NCI-H510A treated with DMSO at 0.1 percent for 48 hours (cell line): Measurements from ENCODE around the gene PGAM2.

ENCODE experiments used
- DNase-seq: peaks from one replicate; lab custom pipeline; 2025; lab: John Stamatoyannopoulos, UW

Gene PGAM2

GRCh38 chr7:44082541-44083207 lies 17.3 kb upstream of the PGAM2 start:
- peak; percentile 97 for DNase-seq

- no peak for DNase-seq
Observed at GRCh38 chr7:44081266-44081748, 15.9 kb upstream of the PGAM2 start.

GRCh38 chr7:44080686-44081265 lies 15.4 kb upstream of the PGAM2 start:
- DNase-seq: no peak

- no peak for DNase-seq
Observed at GRCh38 chr7:44080118-44080517, 14.8 kb upstream of the PGAM2 start.

GRCh38 chr7:44079331-44080021 lies 14.1 kb upstream of the PGAM2 start:
- no peak for DNase-seq

GRCh38 chr7:44078521-44078920 lies 13.2 kb upstream of the PGAM2 start:
- DNase-seq: no peak

GRCh38 chr7:44077681-44078091 lies 12.3 kb upstream of the PGAM2 start:
- DNase-seq: no peak

- DNase-seq: no peak
Observed at GRCh38 chr7:44077061-44077460, 11.7 kb upstream of the PGAM2 start.

- no peak for DNase-seq
Observed at GRCh38 chr7:44076101-44076895, 10.9 kb upstream of the PGAM2 start.

GRCh38 chr7:44075296-44076075 lies 10.1 kb upstream of the PGAM2 start:
- DNase-seq: no peak

- DNase-seq: no peak
Observed at GRCh38 chr7:44074349-44074695, 9.0 kb upstream of the PGAM2 start.

- DNase-seq: no peak
Observed at GRCh38 chr7:44073664-44074348, 8.4 kb upstream of the PGAM2 start.

- DNase-seq: peak; percentile 16
Observed at GRCh38 chr7:44072364-44073231, 7.2 kb upstream of the PGAM2 start.

- no peak for DNase-seq
Observed at GRCh38 chr7:44071726-44072363, 6.5 kb upstream of the PGAM2 start.

GRCh38 chr7:44068054-44068453 lies 2.7 kb upstream of the PGAM2 start:
- DNase-seq: peak; percentile 59

- peak; percentile 24 for DNase-seq
Observed at GRCh38 chr7:44067064-44067951, 1.9 kb upstream of the PGAM2 start.

GRCh38 chr7:44066494-44067063 lies 1.2 kb upstream of the PGAM2 start:
- DNase-seq: no peak

GRCh38 chr7:44066111-44066460 lies 719 bp upstream of the PGAM2 start:
- DNase-seq: no peak
